PC-3 (cell line): ENCODE data around the gene OPRL1. TPM values are rescaled to one million over a fixed set of nuclear protein-coding genes. Genes with fewer than 3 reads are reported as not detected.
A peak's percentile ranks its signal among the peaks of the same experiment; 100 is the strongest.

Source experiments
- ATAC-seq: fragments of 200-7000 bp; cut with Tn5 transposase; 2 replicates; pipeline ENCODE4 v1.9.1; 2020; ENCODE audit warnings: mild to moderate bottlenecking, moderate library complexity
- BruUV-seq: library from RNA; stranded (reverse); fragments of 400-500 nt; replicated peaks from 2 replicates; lab custom pipeline; 2021; lab: Mats Ljungman, UMichigan
- CTCF ChIA-PET: fragments of 300-600 bp; sonication (Branson Sonifier 250); formaldehyde crosslinking; loops from one replicate; lab custom pipeline; 2022; ENCODE audit warnings: antibody characterized with exemption; lab: Charles Lee
- POLR2A ChIA-PET: fragments of 300-600 bp; sonication (Branson Sonifier 250); formaldehyde crosslinking; loops from one replicate; lab custom pipeline; 2022; ENCODE audit warnings: antibody characterized with exemption; ENCODE audit not compliant: unreplicated experiment; lab: Charles Lee
- DNase-seq: peaks from one replicate; pipeline ENCODE4 v3.0.0-alpha.2; 2015
- H2AFZ ChIP-seq: fragments of 300-600 bp; sonication (generic); 2 replicates; pipeline ENCODE4 v1.6.0; 2016; ENCODE audit warnings: antibody characterized with exemption, low read length
- H3F3A ChIP-seq: fragments of 300-600 bp; sonication (generic); one replicate; pipeline ENCODE4 v1.6.0; 2017; ENCODE audit warnings: antibody characterized with exemption, low read length, control low read depth, mild to moderate bottlenecking; ENCODE audit not compliant: unreplicated experiment
- H3K27ac ChIP-seq: fragments of 300-600 bp; sonication (generic); 2 replicates; pipeline ENCODE4 v1.5.1; 2016; ENCODE audit warnings: mild to moderate bottlenecking, low read length
- H3K27me3 ChIP-seq: fragments of 300-600 bp; sonication (generic); 2 replicates; pipeline ENCODE4 v1.6.1; 2016; ENCODE audit warnings: low read length, mixed read lengths
- H3K36me3 ChIP-seq: fragments of 300-600 bp; sonication (generic); 2 replicates; pipeline ENCODE4 v1.6.1; 2016; ENCODE audit warnings: low read depth, mixed run types, low read length, mixed read lengths
- H3K4me1 ChIP-seq: fragments of 300-600 bp; sonication (generic); 2 replicates; pipeline ENCODE4 v1.5.1; 2016; ENCODE audit warnings: low read length; ENCODE audit not compliant: insufficient read depth
- H3K4me2 ChIP-seq: fragments of 300-600 bp; sonication (generic); 2 replicates; pipeline ENCODE4 v1.6.0; 2016; ENCODE audit warnings: low read length
- H3K4me3 ChIP-seq: fragments of 300-600 bp; sonication (generic); 2 replicates; pipeline ENCODE4 v1.5.1; 2016; ENCODE audit warnings: mild to moderate bottlenecking, low read length, mixed read lengths
- H3K79me2 ChIP-seq: fragments of 300-600 bp; sonication (generic); 2 replicates; pipeline ENCODE4 v1.6.1; 2017; ENCODE audit warnings: low read length, mixed read lengths
- H3K9ac ChIP-seq: fragments of 300-600 bp; sonication (generic); 2 replicates; pipeline ENCODE4 v1.6.0; 2016; ENCODE audit warnings: mild to moderate bottlenecking, low read length
- H3K9me2 ChIP-seq: fragments of 300-600 bp; sonication (generic); replicated peaks from 2 replicates; pipeline ENCODE4 v1.6.1; 2016; ENCODE audit warnings: mixed run types, low read length, mixed read lengths
- H3K9me3 ChIP-seq: fragments of 300-600 bp; sonication (generic); 2 replicates; pipeline ENCODE4 v1.6.1; 2016; ENCODE audit warnings: low read length, mixed read lengths
- H4K20me1 ChIP-seq: fragments of 300-600 bp; sonication (generic); 2 replicates; pipeline ENCODE4 v1.6.1; 2016; ENCODE audit warnings: low read length, mixed read lengths
- EZH2 ChIP-seq: fragments of 300-600 bp; sonication (generic); IDR thresholded peaks from one replicate; pipeline ENCODE4 v1.6.1; 2017; ENCODE audit warnings: antibody characterized with exemption, mild to moderate bottlenecking, low read length; ENCODE audit not compliant: unreplicated experiment
- EZH2phosphoT487 ChIP-seq: fragments of 300-600 bp; sonication (generic); IDR thresholded peaks from 2 replicates; pipeline ENCODE4 v1.6.1; 2018; ENCODE audit warnings: mild to moderate bottlenecking, antibody characterized with exemption, low read length, borderline replicate concordance
- intact Hi-C: fragments of 100-400 bp; cut with micrococcal nuclease; formaldehyde crosslinking; loops from 2 replicates; pipeline ENCODE4 v1.9.0; 2023
- total RNA-seq: library from RNA; depleted of rRNA; stranded (reverse); fragments of >200 nt; gene quantifications from 2 replicates; pipeline ENCODE4 v1.2.3, GENCODE V29; 2014
- TF ChIP-seq, protein P1 (sequence below): fragments of 300-600 bp; sonication (generic); conservative IDR thresholded peaks from 2 replicates; pipeline ENCODE4 v1.5.1; 2017; ENCODE audit warnings: antibody characterized with exemption, low read depth, mild to moderate bottlenecking, low read length

The OPRL1 gene
- total RNA-seq, 1 experiment from 2014 or later: 5.6 TPM

DNA sequence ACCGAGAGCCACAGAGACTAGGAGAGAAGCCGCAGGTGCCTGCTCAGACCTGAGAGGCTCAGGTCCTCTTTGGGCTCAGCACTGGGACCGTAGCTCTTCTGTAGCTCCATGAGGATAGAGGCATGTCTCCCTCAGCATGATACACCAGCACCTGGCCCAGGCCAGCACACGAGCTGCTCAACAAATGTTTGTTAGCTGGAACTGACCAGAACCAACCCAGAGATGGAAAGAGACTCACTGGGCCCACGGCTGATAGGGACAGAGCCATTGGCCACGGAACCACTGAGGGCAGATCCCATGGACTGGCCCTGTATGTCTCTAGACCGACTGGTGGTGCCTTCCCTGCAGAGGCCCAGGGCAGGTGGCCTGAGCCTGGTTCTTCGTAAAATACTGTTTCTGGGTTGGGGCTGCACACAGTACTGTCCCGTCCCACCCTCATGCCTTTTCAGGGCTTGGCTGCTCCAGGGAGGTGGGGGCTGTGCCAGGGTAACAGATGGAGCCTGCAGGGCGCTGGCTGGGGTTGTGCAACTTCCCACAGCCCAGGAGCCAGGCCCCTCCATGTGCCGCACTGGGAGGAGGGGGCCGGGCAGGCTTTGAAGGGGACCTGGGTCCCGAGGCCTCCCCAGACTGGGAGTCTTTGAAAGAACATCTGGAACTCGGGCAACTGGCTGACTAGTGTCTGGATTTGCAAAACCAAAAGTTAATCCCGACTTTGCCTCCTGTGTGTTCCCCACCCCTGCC is 38.7 kb upstream of the OPRL1 start:
- CTCF ChIA-PET: no interaction called here
- Histone ChIP-seq H3K4me3 (no peak overlapping the region), H3K9ac (no peak overlapping the region)

DNA sequence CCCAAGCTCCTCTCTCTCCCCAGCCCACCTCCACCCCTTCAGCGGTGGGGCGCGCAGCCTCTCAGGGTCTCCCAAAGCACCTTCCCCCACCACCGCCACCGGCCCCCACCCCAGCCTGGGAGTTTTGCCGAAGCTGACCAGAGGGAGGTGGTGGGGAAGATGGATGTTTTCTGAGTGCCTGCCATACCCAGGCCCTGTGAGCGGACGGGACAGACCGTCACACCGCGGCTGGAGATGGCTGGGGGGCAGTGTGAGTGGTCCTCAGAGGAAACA is 38.2 kb upstream of the OPRL1 start:
- Histone ChIP-seq H3K79me2 (no peaks in the 10 kb centered on the region), H3K27ac (no peak overlapping the region), H3K4me2 (peak overlapping the region; percentile 88), H3K9me2 (no peaks in the 10 kb centered on the region), H3K9ac (no peak overlapping the region), H3K4me3 (peak overlapping the region; percentile 66; the same call in 1 of the 2 replicates), H2AFZ (no peak overlapping the region), H3K4me1 (peaks cover 25% of the 10 kb centered on the region), H3F3A (peaks cover 5% of the 10 kb centered on the region), H3K27me3 (no peaks in the 10 kb centered on the region), H3K9me3 (no peaks in the 10 kb centered on the region), H4K20me1 (no peaks in the 10 kb centered on the region), H3K36me3 (no peaks in the 10 kb centered on the region)
- ChIA-PET CTCF (no interaction called here), POLR2A (no interaction called here)
- no peak for DNase-seq
- ATAC-seq: no peak
- BruUV-seq: no TSS peak
- intact Hi-C loops: no loop called here
- TF ChIP-seq EZH2 (no peak), EZH2phosphoT487 (no peak)
- TF ChIP-seq, protein P1, sequence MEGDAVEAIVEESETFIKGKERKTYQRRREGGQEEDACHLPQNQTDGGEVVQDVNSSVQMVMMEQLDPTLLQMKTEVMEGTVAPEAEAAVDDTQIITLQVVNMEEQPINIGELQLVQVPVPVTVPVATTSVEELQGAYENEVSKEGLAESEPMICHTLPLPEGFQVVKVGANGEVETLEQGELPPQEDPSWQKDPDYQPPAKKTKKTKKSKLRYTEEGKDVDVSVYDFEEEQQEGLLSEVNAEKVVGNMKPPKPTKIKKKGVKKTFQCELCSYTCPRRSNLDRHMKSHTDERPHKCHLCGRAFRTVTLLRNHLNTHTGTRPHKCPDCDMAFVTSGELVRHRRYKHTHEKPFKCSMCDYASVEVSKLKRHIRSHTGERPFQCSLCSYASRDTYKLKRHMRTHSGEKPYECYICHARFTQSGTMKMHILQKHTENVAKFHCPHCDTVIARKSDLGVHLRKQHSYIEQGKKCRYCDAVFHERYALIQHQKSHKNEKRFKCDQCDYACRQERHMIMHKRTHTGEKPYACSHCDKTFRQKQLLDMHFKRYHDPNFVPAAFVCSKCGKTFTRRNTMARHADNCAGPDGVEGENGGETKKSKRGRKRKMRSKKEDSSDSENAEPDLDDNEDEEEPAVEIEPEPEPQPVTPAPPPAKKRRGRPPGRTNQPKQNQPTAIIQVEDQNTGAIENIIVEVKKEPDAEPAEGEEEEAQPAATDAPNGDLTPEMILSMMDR: no peak

More for the DNA sequence above, 38.7 kb upstream of the OPRL1 start:
- H3K4me1 ChIP-seq: peaks cover 25% of the 10 kb centered on the region
- DNase-seq: no peak
- no peaks in the 10 kb centered on the region for H3K9me3 ChIP-seq
- no peaks in the 10 kb centered on the region for H4K20me1 ChIP-seq
- H3K4me2 ChIP-seq: peak overlapping the region; percentile 88; the same call in 1 of the 2 replicates
- H3F3A ChIP-seq: peaks cover 5% of the 10 kb centered on the region
- no peak overlapping the region for H2AFZ ChIP-seq
- no peak overlapping the region for H3K27ac ChIP-seq
- H3K27me3 ChIP-seq: no peaks in the 10 kb centered on the region
- intact Hi-C loops: no loop called here
- H3K9me2 ChIP-seq: no peaks in the 10 kb centered on the region
- TF ChIP-seq, protein P1: no peak
- TF ChIP-seq EZH2 (no peak), EZH2phosphoT487 (no peak)
- H3K79me2 ChIP-seq: no peaks in the 10 kb centered on the region
- no peaks in the 10 kb centered on the region for H3K36me3 ChIP-seq
- POLR2A ChIA-PET: no interaction called here
- ATAC-seq: no peak
- BruUV-seq: no TSS peak

DNA sequence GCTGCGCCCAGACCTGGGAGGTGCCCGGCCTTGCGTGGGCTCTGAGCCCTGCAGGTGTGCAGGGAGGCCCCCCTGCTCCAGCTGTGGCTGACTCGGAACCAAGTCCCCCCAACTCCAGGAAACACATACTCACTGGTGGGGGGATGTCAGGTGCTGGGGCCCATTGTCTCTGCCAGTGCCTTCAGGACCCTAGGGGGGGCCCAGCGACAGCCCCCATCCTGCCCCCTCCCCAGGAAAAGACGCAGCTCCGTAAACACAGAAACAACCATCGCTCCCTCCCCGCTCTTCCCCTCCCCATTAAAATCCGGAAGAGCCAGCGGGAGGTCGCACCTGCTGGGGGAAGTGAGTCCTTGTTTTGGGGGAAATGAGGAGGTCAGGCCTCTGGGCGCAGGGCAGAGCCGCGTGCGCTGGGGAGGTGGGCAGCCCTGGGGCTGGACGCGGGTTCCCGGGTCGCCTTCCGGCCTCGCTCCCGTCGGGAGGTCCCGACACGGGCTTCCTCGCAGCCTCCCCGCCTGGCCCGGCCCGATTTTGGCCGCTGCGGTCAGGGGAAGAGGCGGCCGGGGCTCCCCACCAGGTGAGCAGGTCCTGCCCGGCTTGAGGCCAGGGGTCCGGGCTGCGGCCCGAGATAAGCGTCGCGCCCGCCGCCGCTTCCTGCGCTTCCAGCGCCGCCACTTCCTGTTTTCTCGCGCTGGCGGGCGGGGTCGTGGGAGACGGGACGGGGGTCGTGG is 37.7 kb upstream of the OPRL1 start:
- TF ChIP-seq EZH2: no peak
- TF ChIP-seq, protein P1: no peak
- TF ChIP-seq EZH2phosphoT487: no peak
- DNase-seq (peak; percentile 16), ATAC-seq (no peak)
- Histone ChIP-seq H3F3A (peaks cover 5% of the 10 kb centered on the region), H3K27me3 (no peaks in the 10 kb centered on the region), H3K79me2 (no peaks in the 10 kb centered on the region), H3K4me2 (peak overlapping the region; percentile 88), H2AFZ (peak overlapping the region; percentile 94), H3K9ac (peak overlapping the region; percentile 69), H3K27ac (no peak overlapping the region), H4K20me1 (no peaks in the 10 kb centered on the region), H3K4me3 (peak overlapping the region; percentile 66), H3K9me2 (no peaks in the 10 kb centered on the region), H3K9me3 (no peaks in the 10 kb centered on the region), H3K4me1 (peaks cover 25% of the 10 kb centered on the region), H3K36me3 (no peaks in the 10 kb centered on the region)
- TSS peak; percentile 69 for BruUV-seq
- intact Hi-C loops: no loop called here
- CTCF ChIA-PET: no interaction called here
- POLR2A ChIA-PET: no interaction called here
